ENCODE data around the gene CAMTA1. TPM values are rescaled to one million over a fixed set of nuclear protein-coding genes. Genes with fewer than 3 reads are reported as not detected.
"Not testable (repeated sequence)": the region's sequence is repeated elsewhere in the genome, so short reads cannot be mapped to it uniquely, and the experiment has no call there.

CAMTA1 gene
- total RNA-seq, 2 donors from 2014 or later, result 109 to 128 TPM

DNA sequence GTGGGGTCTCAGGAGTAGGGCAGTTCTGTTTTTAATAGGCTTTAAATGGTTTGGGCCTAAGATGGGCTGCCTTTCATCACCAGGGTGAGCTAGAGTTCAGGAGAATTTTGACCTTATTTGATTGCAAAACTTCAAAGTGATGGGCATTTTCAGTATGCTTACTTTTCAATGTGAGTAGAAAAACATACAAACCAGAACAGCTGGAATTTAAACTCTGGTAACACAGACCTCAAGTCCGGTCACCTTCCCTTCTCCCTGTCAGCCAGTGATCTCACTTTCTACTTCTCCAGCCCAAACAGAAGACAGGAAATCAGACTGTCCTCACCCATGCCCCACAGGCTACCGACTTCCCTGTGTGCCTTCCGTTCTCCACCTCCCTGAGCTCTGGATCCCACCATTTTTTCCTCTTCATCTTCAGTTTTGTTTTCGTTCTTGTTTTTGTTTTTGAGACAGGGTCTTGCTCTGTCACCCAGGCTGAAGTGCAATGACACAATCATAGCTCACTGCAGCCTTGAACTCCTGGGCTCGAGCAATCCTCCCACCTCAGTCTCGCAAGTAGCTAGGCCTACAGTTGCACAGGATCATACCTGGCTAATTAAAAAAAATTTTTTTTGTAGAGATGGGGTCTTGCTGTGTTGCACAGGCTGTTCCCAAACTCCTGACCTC is 374.0 kb downstream of the CAMTA1 start:
- ATAC-seq (no peak), DNase-seq (no peak)
- intact Hi-C loops (cut with DNase I), result no loop called here

DNA sequence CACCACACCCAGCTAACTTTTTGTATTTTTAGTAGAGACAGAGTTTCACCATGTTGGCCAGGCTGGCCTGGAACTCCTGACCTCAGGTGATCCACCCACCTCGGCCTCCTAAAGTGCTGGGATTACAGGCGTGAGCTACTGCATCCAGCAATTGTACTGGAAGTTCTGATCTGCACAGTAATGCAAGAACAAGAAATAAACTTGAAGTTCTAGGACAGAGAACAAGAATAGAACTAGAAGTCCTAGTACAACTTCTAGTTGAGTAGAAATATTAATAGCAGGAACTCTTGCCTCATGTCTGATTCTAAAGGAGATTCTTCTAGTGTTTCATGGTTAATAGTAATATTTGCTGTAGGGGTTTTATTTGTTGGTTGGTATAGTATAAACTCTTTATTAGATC is 383.3 kb downstream of the CAMTA1 start:
- DNase-seq; intact Hi-C loops (cut with DNase I); ATAC-seq: not testable (repeated sequence)

DNA sequence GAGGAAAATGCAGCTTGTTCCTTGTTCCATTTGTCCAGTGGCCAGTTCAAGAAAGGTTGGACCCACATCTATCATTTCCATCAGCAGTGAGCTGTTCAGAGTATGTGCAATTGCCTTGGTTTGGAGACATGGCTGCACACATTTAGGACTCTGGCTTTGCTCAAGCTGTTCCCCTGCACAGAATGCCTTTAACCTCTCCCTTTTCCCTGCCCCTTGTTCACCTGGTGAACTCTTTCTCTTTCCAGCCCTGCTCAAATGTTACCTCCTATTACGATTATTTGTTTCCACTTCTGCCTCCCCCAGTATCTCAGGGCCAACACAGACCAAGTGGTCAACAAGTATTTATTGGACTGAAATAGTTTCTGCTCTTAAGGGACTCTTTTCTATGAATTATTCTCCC is 385.9 kb downstream of the CAMTA1 start:
- no peak for ATAC-seq
- intact Hi-C loops (cut with DNase I), result no loop called here
- DNase-seq, result no peak

DNA sequence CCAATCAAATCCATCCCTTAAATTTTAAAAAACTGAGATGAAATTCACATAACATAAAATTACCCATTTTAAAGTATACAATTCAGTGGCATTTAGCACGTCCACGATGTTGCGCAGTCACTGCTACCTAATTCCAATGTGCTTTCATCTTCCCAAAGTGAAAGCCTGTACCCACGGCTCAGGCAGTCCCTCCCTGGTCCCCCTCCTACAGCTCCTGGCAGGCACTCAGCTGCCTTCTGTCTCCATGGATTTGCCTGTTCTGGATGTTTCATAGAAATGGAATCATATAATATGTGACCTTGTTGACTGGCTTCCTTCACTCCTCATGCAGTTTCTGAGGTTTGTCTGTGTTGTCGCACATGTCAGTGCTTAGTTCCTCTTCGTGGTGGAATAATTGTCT is 386.3 kb downstream of the CAMTA1 start:
- DNase-seq (no peak), ATAC-seq (no peak)
- intact Hi-C loops (cut with DNase I), result no loop called here

DNA sequence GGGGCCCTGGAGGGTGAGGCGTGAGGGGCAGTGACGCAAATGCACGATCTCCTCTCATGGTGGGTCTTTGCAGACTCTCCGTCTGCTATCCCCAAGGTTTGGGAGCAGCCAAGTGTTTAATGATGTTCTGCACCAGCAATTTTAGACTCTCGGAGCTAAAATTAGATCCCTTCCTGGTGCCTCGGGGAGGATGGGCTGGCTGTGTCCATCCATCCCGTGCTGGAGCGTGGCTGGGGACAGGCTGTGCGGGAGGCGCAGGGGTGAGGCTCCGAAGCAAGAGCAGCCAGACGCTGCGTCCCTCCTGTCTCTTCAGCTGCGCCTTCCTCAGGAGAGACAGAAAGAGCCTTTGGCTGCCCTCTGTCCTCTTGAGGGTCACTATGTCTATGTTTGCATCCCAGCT is 387.6 kb downstream of the CAMTA1 start:
- peak; percentile 61 to 70 for ATAC-seq
- intact Hi-C loops (cut with DNase I), result no loop called here
- no peak for DNase-seq

DNA sequence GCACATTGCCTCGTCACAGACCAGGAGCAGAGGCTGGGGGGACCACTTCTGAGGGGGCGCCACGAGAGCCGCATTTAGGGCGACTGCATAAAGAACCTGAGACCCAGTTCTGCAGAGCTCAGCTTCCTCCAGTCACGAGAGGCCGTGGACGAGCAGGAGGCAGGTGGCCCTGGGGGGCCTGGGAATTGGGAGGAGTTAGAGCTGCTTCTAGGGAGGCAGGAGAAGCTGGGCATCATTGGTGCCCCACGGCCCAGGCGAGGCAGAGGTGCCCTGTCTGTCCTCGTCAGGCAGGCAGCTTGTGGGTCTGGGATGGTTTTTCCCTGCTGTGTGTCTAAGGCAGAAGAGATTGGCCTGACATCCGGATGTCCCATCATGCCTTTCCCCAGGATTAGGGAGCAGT is 389.3 kb downstream of the CAMTA1 start:
- DNase-seq (no peak), ATAC-seq (no peak)
- intact Hi-C loops (cut with DNase I), result no loop called here

DNA sequence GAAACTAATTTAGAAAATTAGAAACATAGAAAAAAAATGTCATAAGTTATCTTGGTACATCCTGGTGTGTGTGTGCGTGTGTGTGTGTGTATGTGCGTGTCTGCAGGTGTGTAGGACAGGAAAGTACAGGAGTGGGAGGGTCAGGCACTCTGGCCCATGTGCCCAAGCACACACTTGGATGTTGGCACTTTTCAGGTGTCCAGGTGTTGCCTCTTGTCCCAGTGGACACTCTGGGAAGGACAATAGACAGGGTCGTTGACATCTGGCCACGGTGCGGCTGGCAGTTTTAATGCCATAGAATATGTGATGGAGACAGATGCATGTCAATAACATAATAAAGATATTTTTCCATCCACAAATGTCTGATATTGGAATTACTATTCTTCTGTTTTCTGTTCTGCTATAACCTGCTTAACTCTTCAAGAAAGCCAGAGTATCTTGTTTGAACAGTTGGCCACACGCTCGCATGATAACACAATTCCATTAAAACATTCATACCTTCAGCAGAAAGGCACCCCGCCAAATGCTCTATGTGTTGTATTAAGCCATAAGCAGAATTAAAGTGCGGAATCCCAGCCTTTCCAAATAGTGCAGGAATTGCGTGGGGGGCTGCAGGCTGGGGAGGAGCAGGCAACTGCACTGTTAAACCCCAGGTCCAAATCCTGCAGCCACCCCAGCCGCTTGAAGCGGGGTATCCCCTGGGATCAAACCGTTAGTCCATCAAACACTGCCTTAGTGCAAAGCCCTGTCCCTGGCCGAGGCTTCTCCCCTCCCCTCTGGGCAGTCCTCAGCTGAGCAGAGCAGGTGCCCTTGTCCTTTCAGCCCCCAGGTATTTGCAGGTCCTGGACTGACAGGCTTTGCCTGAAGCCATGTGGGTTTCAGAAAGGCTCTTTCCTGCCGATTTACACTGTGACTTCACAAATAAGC is 390.0 kb downstream of the CAMTA1 start:
- intact Hi-C loops (cut with DNase I), result no loop called here

DNA sequence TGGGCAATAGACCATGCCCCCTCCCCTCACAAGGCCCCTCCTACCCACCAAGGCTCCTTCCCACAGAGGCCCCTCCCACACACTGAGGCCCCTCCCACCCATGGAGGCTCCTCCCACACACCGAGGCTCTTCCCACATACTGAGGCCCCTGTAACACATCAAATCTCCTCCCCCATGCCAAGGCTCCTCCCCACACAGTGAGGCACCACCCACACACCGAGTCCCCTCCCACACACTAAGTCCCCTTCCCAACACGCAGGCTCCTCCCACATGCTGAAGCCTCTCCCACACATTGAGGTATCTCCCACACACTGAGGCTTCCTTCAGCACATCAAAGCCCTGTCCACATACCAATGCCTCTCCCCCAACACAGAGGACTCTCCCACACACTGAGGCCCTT is 391.8 kb downstream of the CAMTA1 start:
- ATAC-seq (no peak), DNase-seq (no peak)
- intact Hi-C loops (cut with DNase I), result no loop called here

More for the DNA sequence above, 390.0 kb downstream of the CAMTA1 start:
- DNase-seq (no peak), ATAC-seq (no peak)

DNA sequence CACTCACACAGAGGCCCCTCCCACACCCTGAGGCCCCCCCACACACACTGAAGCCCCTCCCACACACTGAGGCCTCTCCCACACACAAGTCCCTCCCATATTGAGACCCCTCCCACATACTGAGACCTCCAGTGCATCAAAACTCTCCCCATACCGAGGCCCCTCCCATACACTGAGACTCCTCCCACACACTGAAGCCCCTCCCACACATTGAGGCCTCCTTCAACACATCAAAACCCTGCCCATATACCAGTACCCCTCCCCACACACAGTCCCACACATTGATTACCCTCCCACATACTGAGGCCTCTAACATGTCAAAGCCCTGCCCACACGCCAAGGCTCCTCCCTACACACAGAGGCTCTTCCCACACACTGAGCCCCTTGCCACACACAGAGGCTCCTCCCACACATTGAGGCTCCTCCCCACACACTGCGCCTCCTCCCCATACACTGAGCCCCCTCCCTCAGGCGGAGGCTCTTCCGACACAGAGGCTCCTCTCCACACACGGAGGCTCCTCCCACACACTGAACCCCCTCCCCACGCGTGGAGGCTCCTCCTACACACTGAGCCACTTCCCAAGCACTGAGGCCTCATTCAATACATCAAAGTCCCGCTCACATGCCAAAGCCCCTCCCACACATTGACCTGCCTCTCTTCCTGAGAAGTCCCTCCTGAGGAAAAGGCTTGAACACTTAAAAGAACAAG is 392.3 kb downstream of the CAMTA1 start:
- no peak for ATAC-seq
- intact Hi-C loops (cut with DNase I), result no loop called here
- DNase-seq, result no peak

DNA sequence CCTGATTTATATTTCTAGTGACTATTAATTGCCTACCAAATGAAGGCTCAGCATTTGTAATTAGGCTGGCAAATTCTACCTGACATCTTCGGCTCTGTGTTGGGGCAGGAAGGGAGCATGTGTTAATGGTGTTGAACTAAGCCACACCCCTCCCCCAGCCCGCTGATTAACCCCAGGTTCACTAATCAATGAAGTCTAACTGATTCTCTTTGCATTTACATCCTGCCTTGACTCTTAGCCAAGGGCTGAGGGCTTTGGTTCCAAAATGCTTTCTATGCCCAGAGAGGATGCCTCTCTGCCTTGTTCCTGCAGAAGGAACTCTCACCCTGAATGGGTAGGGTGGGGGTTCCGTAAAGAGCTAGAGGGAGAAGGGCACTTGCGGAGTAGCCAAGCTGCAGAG is 393.1 kb downstream of the CAMTA1 start:
- DNase-seq (no peak), ATAC-seq (no peak)
- intact Hi-C loops (cut with DNase I), result no loop called here

DNA sequence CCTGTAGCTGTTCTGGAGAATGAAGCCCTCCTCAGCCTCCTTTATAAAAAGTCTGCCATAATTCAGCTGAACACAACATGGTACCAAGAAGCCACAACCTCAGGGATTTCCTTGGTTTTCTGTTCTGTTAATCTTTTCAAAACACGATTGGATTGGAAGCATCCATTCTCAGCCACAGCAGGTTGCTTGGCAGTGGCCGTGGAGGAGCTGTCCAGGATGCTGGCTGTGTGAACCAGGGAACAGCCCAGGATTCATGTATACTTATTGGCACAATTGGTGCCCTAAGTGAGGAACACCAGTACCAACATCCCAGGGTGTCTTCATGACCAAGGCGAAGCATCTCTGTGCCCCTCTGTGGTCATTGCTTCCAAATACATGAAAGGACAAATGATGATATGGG is 393.5 kb downstream of the CAMTA1 start:
- no peak for ATAC-seq
- intact Hi-C loops (cut with DNase I), result no loop called here
- no peak for DNase-seq

DNA sequence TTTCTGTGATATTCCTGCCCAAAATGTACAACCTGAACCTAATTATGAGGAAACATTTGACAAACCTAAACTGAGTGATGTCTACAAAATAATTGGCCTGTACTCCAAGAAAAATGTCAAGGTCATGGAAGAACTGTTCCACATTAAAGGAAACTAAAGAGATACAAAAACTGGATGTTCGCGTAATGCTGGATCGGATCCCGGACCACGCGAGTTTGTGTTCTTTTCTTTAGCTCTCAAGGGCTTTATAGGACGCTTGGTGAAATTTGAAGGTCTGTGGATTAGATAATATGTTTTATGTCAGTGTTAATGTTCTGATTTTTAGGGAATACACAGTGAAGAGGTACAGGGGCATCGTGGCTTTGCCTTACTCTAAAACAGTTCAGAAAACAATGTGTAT is 400.5 kb downstream of the CAMTA1 start:
- no peak for ATAC-seq

DNA sequence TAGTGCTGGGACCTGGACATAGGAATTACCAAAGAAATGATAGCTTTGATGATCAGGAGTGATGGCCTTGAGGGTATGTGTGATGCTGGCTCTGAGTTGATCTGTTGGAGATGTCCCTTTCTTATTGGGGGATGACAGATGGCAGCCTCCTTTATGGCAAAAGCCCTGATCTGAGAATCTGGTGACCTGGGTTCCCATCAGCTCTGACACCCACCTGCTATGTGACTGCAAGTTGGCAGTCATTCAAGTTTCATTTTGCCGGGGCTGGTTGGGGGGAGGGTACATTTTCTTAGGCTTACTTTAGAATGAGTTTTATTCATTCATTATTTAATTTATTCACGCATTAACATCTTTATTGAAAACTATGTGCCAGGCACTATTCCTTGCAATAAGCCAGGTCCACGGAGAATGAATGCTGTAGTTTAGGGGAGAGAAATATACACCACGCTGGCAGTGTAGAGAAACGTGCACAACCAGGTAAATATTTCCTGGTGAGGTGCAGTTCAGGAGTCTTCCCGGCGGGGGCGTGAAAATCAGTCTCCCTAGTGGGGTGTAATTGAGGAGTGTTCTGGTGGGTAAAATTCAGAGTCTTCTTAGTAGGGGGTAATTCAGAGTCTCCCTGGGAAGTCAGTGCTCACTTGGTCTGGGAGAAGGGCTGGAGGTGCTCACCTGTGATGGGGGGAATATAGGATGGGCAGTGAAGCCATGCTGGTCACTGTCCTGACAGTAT is 401.3 kb downstream of the CAMTA1 start:
- no peak for DNase-seq
- ATAC-seq, result no peak
- intact Hi-C loops (cut with DNase I), result no loop called here

More for the DNA sequence above, 400.5 kb downstream of the CAMTA1 start:
- no peak for DNase-seq
- intact Hi-C loops (cut with DNase I), result no loop called here

DNA sequence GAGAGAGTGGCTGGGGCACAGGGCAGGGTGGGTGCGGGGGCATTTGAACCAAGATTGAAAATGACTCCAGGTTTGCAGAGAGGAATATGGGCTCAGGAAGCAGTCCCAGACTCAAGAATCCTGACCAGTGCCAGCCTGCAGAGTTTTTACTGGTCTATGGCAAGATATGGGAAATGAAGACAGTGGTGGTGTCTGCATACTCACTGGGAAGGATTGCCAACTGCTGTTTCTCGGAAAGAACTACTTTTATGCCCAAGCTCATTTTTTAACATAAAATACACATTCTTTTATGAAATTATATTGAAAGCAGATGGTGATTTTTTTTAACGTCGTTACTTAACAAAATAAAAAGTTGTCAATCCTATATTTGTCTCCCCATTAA is 401.8 kb downstream of the CAMTA1 start:
- intact Hi-C loops (cut with DNase I), result no loop called here
- DNase-seq (no peak), ATAC-seq (no peak)

DNA sequence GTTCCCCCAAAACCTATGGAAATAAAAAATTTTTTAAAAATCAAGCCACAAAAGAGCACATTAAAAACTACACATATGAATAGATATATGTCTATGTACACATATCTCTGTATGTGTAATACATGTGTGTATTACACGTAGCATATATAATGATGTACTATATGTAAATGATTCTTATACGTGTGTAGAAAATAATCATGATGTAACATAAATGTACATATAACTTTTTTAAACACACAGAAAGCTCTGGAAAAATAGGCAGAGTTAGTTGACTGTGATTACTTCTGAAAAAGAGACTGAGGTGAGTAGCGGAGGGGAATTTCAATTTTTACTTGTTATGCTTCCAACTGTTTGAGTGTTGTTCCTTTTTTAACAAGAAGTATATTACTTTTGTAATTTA is 405.0 kb downstream of the CAMTA1 start:
- DNase-seq (no peak), ATAC-seq (no peak)
- intact Hi-C loops (cut with DNase I), result no loop called here

DNA sequence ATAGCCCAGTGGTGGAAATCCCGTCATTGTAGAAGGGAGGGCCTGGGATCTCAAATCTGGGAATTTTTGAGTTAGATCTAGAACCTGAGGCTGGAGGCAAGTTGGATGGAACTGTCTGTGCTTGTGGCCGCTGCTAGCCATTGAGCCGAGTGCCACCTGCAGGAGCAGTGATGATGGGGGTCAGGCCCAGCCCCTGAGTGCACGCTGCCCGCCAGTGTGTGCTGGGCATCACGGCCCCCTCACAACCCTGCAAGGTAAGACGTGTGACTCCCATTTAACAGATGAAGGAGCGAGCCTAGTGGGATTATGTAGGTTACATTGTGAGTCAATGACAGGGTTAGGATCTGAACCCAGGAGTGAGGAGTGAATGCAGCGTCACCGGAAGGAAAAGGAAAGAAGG is 407.2 kb downstream of the CAMTA1 start:
- DNase-seq, result no peak

DNA sequence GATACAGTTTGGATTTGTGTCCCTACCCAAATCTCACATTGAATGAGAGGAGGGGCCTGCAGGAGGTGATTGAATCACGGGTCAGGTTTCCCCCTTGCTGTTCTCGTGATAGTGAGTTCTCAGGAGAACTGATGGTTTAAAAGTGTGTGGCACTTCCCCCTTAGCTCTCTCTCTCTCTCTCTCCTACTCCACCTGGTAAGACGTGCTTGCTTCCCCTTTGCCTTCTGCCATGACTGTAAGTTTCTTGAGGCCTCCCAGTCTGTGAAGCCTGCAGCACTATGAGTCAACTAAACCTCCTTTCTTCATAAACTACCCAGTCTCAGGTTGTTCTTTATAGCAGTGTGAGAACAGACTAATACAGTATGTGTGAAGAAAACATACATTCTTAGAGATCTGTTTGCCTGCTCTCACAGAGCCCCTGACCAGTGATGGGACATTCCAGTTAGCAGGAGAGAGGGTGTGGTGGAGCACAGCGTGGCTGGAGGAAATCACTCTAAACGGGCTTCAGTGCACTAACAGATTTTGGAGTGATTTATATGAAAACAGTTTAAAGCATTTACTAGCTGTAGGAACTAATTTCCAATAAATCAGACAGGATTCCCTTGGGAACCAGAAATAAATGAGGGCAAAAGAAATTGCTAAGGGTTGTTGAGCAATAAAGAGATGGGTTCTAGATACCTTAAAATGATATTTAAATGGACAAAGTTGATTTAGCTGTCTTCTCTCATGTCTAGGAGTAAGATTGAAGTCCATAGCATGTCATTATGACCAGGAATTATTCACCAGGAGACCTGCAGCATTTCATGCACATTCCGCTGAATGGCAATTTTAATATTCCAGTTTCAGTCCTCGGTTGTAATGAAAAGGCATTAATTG is 411.0 kb downstream of the CAMTA1 start:
- no peak for DNase-seq

More for the DNA sequence above, 407.2 kb downstream of the CAMTA1 start:
- intact Hi-C loops (cut with DNase I), result no loop called here
- ATAC-seq, result no peak

DNA sequence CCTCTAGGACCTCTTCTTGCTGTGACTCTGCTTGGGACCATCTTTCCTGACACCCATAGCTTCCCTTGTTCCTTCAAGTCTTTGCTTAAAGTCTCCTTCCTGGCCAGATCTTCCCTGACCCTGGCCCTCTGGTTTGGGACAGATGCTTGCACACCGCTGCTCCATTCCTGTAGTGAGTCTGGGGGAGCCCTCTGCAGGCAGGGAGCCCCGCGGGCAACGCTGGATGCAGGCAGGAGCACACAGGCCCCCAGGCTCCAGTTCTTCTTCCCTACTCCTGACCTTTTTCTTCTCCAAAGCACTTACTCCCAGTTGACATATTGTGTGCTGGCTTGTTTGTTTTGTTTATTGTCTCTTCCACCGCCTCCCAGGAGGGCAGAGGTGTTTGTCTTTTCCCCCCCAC is 413.4 kb downstream of the CAMTA1 start:
- ATAC-seq (no peak), DNase-seq (no peak)
- intact Hi-C loops (cut with DNase I), result no loop called here

More for the DNA sequence above, 411.0 kb downstream of the CAMTA1 start:
- ATAC-seq, result no peak
- intact Hi-C loops (cut with DNase I), result no loop called here
